Sigmoid colon (tissue), 4 donors: Measurements from ENCODE around the gene SUMO3.

Experiments
- CTCF ChIP-seq, 4 experiments: fragments of 450-650 bp in 3 of 4; fragments of 200-600 bp in 1 of 4; IDR thresholded peaks; one replicate each; pipeline ENCODE4 v1.5.1; 2016 to 2019; ENCODE audit warnings: antibody characterized with exemption in 4 of 4, mild to moderate bottlenecking in 3 of 4, moderate library complexity in 2 of 4
- POLR2A ChIP-seq, 2 donors: fragments of 450-650 bp; IDR thresholded peaks; one replicate each; pipeline ENCODE4 v1.6.1; 2016; ENCODE audit warnings: antibody characterized with exemption in 2 of 2, mild to moderate bottlenecking in 2 of 2, moderate library complexity in 2 of 2
- POLR2AphosphoS5 ChIP-seq, 4 donors: sonication (generic); formaldehyde crosslinking; IDR thresholded peaks; one replicate each; pipeline ENCODE4 v1.6.1; 2017; ENCODE audit warnings: antibody characterized with exemption in 4 of 4

DNA sequence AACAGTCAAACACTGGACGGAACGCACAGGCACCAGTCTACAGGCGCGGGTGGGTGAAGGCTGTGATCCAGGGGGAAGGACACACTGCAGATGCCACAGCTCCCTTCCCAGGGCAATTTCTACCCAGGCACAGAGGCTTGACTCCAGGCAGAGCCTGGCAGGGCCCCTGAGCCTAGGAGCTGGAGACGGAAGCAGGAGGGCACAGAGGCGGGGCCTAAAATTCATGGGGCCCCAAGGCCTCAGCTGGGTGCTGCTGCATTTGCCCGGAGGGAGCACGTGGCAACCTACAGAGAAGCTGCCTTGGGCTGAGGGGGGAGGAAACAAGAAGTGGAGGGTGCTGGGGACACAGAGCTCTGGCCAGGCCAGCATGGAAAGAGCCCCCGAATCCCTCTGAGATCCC is 57.5 kb downstream of the SUMO3 start:
- TF ChIP-seq POLR2A (IDR thresholded peaks at IDR 0.05) (no peak), POLR2AphosphoS5 (IDR thresholded peaks at IDR 0.05) (no peak), CTCF (IDR thresholded peaks at IDR 0.05) (no peak)
